ENCODE data around the gene BCL2L2.

GRCh38 chr14:23285530-23286019 lies 21.1 kb upstream of the BCL2L2 start:
- TF ChIP-seq CTCF (IDR thresholded peaks at IDR 0.05): no peak
- no peak for TF ChIP-seq POLR2A (IDR thresholded peaks at IDR 0.05)
